Measurements from ENCODE around the gene ELF1.

ELF1 gene

DNA sequence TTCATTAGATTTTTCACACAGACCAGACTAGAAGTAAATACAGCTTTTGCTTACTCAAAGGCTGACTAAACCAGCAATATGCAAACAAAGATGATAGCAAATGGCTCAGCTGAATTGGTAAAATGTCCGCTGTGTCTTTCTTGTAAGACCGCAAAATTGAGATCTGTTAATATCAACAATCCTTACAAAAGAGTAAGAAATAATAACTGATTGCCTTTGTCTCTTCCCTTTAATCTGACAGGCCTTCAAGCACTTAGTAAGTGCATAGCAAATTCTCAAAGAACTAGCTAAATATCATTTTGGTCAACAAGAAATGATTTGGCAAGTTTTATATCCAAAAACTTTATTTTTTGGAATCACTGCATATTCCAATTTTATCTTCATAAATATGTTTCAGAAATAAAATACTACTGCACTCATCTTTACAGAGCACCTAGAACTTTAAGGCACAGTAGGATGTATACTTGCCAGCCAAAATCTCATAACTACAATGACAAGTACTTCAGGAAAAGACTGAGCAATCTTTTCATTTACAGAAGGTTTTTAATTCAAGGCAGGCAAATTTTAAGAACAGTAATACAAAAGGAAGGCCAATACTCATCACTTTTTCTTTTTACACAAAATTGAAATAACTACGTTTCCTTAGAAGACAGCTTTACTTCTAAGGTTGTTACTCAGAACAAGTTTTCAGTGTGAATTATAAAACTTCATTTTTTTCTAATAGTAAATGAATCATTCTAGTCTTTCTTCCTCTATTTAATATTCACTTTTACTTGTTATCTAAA, 1.1 kb downstream of the ELF1 start:
- TF ChIP-seq EZH2 (IDR thresholded peaks at IDR 0.05) (no peak), POLR2AphosphoS5 (IDR thresholded peaks at IDR 0.05; ENCODE audit: borderline replicate concordance, low read depth, low read length) (no peak), FOXP2 (optimal IDR thresholded peaks at IDR 0.05; ENCODE audit: control extremely low read depth, extremely low read length, insufficient read depth) (no peak)
- H3K27ac ChIP-seq, result no peak overlapping the region
- DNase-seq (ENCODE audit: low read depth, low spot score), result no peak
- H3K36me3 ChIP-seq (ENCODE audit: insufficient read depth, low read length), result no peaks in the 10 kb centered on the region
- no peak overlapping the region for H3K9ac ChIP-seq (ENCODE audit: insufficient read length)
- H3K4me3 ChIP-seq, result no peak overlapping the region
- no peaks in the 10 kb centered on the region for H3K9me3 ChIP-seq (ENCODE audit: low read depth, low read length)

DNA sequence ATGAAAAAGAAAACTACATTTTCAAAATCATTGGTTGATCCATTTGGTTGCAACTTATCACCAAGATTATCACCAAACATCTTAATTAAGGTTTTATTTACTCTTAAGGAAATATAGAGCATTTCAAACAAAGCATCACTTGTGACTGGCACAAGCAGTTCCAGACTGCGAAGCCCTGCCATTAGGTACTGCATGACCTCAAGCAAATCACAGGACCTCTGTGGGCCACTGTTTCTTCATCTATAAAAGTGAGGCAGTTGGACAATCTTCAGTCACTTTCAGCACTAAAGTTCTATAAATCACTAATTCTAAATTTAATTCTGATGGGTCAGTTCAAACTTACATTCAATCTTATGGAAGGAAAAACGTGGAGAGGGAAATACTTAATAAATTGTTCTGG, 2.0 kb downstream of the ELF1 start:
- H3K9ac ChIP-seq (ENCODE audit: insufficient read length), result no peak overlapping the region
- no peak for TF ChIP-seq EZH2 (IDR thresholded peaks at IDR 0.05)
- TF ChIP-seq FOXP2 (optimal IDR thresholded peaks at IDR 0.05; ENCODE audit: control extremely low read depth, extremely low read length, insufficient read depth), result no peak
- TF ChIP-seq POLR2AphosphoS5 (IDR thresholded peaks at IDR 0.05; ENCODE audit: borderline replicate concordance, low read depth, low read length), result no peak

DNA sequence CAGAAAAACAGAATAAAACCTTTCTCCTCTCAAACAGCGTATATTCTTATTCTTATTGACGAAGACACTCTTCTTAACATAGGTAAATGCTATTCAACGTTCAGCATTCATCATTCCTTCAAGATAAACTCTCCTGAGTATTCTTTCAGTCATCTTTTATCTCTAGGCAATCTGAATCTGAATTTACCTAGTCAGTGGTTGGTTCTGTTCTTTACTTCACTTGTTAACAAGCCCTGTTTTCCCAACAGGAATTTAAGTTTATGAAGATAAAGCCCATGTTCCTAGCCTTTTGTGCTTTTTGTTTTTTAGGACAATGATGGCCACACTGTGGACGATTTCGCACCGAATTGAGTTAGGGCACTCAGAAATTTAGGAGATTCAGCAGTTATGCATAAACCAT, 3.2 kb downstream of the ELF1 start:
- H3K36me3 ChIP-seq (ENCODE audit: insufficient read depth, low read length), result no peaks in the 10 kb centered on the region
- no peak overlapping the region for H3K27ac ChIP-seq
- no peaks in the 10 kb centered on the region for H3K9me3 ChIP-seq (ENCODE audit: low read depth, low read length)
- TF ChIP-seq FOXP2 (optimal IDR thresholded peaks at IDR 0.05; ENCODE audit: control extremely low read depth, extremely low read length, insufficient read depth) (no peak), EZH2 (IDR thresholded peaks at IDR 0.05) (no peak), POLR2AphosphoS5 (IDR thresholded peaks at IDR 0.05; ENCODE audit: borderline replicate concordance, low read depth, low read length) (no peak)
- DNase-seq (ENCODE audit: low read depth, low spot score), result no peak
- H3K4me3 ChIP-seq, result no peak overlapping the region
- H3K9ac ChIP-seq (ENCODE audit: insufficient read length), result no peak overlapping the region

More for the DNA sequence above, 2.0 kb downstream of the ELF1 start:
- H3K4me3 ChIP-seq, result no peak overlapping the region
- H3K36me3 ChIP-seq (ENCODE audit: insufficient read depth, low read length), result no peaks in the 10 kb centered on the region
- H3K9me3 ChIP-seq (ENCODE audit: low read depth, low read length), result no peaks in the 10 kb centered on the region
- H3K27ac ChIP-seq, result no peak overlapping the region
- DNase-seq (ENCODE audit: low read depth, low spot score), result no peak

DNA sequence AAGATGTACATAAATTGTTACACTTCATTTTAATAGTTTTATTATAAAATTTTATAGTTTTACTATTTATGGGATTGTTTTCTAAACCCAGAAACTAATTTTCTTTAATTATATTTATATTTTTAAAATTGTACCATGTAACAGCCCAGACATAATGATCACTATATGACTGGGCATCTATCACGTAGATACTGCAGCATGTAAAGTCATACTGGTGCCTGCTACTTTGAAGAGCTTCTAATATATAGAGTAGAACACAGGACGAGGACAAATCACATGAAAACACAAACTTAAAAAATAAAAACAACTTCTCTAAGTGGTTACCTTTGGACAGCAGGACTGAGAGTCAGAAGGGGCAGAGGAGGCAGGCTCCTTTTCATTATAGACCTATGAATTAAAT, 5.3 kb downstream of the ELF1 start:
- no peak for DNase-seq (ENCODE audit: low read depth, low spot score)
- TF ChIP-seq EZH2 (IDR thresholded peaks at IDR 0.05) (no peak), POLR2AphosphoS5 (IDR thresholded peaks at IDR 0.05; ENCODE audit: borderline replicate concordance, low read depth, low read length) (no peak), FOXP2 (optimal IDR thresholded peaks at IDR 0.05; ENCODE audit: control extremely low read depth, extremely low read length, insufficient read depth) (no peak)
- Histone ChIP-seq H3K36me3 (ENCODE audit: insufficient read depth, low read length) (no peaks in the 10 kb centered on the region), H3K27ac (no peak overlapping the region), H3K9ac (ENCODE audit: insufficient read length) (no peak overlapping the region), H3K4me3 (no peak overlapping the region), H3K9me3 (ENCODE audit: low read depth, low read length) (no peaks in the 10 kb centered on the region)

DNA sequence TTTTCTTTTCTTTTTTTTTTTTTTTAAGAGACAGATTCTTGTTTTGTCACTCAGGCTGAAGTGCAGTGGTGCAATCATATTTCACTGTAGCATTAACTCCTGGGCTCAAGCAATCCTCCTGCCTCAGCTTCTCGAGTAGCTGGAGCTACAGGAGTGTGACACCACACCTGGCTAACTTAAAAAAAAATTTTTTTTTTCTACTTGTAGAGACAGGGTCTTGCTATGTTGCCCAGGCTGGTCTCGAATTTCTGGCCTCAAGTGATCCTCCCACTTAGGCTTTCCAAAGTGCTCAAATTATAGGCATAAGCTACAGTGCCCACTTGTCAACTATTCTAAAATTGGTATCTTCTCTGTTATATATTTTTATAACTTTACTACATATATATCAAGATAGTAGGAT, 6.6 kb downstream of the ELF1 start:
- Histone ChIP-seq H3K27ac (no peak overlapping the region), H3K4me3 (no peak overlapping the region), H3K9me3 (ENCODE audit: low read depth, low read length) (no peaks in the 10 kb centered on the region), H3K36me3 (ENCODE audit: insufficient read depth, low read length) (0 out of 2 replicates have a peak, but pooled peaks cover 4% of the 10 kb centered on the region), H3K9ac (ENCODE audit: insufficient read length) (no peak overlapping the region)
- TF ChIP-seq EZH2 (IDR thresholded peaks at IDR 0.05) (no peak), POLR2AphosphoS5 (IDR thresholded peaks at IDR 0.05; ENCODE audit: borderline replicate concordance, low read depth, low read length) (no peak), FOXP2 (optimal IDR thresholded peaks at IDR 0.05; ENCODE audit: control extremely low read depth, extremely low read length, insufficient read depth) (no peak)
- DNase-seq (ENCODE audit: low read depth, low spot score), result no peak

DNA sequence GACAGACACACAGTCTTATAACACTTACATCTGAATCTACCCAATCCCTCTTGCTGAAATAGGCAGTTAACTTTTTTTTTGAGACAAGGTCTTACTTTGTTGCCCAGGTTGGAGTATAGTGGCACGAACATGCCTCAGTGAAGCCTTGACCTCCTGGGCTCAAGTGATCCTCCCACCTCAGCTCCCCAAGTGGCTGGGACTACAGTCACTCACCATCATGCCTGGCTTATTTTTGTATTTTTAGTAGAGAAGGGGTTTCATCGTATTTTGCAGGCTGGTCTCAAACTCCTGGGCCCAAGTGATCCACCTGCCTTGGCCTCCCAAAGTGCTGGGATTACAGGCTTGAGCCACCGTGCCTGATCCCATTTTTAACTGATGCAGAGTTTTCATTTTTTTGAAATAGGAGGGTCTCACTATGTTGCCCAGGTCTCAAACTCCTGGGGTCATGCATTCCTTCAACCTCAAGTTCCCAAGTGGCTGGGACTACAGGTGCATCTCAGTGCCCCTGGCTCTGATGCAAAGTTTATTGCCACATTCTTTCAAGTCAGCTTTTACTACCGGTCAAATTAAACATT, 7.6 kb downstream of the ELF1 start:
- no peak for DNase-seq (ENCODE audit: low read depth, low spot score)
- no peak overlapping the region for H3K9ac ChIP-seq (ENCODE audit: insufficient read length)
- H3K4me3 ChIP-seq, result no peak overlapping the region
- TF ChIP-seq EZH2 (IDR thresholded peaks at IDR 0.05) (no peak), POLR2AphosphoS5 (IDR thresholded peaks at IDR 0.05; ENCODE audit: borderline replicate concordance, low read depth, low read length) (no peak), FOXP2 (optimal IDR thresholded peaks at IDR 0.05; ENCODE audit: control extremely low read depth, extremely low read length, insufficient read depth) (no peak)
- H3K36me3 ChIP-seq (ENCODE audit: insufficient read depth, low read length), result 0 out of 2 replicates have a peak, but pooled peaks cover 4% of the 10 kb centered on the region
- no peak overlapping the region for H3K27ac ChIP-seq
- H3K9me3 ChIP-seq (ENCODE audit: low read depth, low read length), result no peaks in the 10 kb centered on the region

DNA sequence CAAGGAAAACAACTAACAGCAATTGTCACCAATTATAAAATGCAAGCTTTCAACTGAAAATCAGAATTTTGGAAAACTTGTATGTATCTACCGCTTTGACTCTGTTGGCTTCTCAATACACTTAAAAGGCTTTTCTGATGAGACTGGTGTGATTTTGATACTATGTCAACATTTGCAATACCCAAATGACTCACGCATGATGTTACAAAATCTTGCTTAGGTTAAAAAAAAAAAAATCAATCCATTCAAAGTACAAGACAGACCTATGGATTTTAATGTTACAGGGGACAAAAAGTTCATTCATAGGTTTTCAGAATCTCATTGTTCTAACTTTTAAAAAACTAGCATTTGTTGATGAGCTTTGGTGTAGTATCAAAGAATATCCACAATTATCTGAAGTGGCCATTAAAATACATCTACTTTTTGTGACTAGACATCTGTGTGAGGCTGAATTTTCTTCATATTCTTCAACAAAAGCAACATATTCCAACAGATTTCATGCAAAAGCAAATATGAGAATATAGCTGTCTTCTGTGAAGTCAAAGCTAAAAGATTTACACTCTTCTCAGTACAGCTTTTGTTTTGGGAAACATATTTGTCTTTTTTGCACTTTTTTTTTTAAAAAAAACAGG, 10.7 kb downstream of the ELF1 start:
- no peaks in the 10 kb centered on the region for H3K9me3 ChIP-seq (ENCODE audit: low read depth, low read length)
- H3K27ac ChIP-seq, result no peak overlapping the region
- no peak for DNase-seq (ENCODE audit: low read depth, low spot score)
- H3K9ac ChIP-seq (ENCODE audit: insufficient read length), result no peak overlapping the region
- no peak overlapping the region for H3K4me3 ChIP-seq
- H3K36me3 ChIP-seq (ENCODE audit: insufficient read depth, low read length), result 0 out of 2 replicates have a peak, but pooled peaks cover 4% of the 10 kb centered on the region
- no peak for TF ChIP-seq EZH2 (IDR thresholded peaks at IDR 0.05)
- TF ChIP-seq POLR2AphosphoS5 (IDR thresholded peaks at IDR 0.05; ENCODE audit: borderline replicate concordance, low read depth, low read length), result no peak
- no peak for TF ChIP-seq FOXP2 (optimal IDR thresholded peaks at IDR 0.05; ENCODE audit: control extremely low read depth, extremely low read length, insufficient read depth)

DNA sequence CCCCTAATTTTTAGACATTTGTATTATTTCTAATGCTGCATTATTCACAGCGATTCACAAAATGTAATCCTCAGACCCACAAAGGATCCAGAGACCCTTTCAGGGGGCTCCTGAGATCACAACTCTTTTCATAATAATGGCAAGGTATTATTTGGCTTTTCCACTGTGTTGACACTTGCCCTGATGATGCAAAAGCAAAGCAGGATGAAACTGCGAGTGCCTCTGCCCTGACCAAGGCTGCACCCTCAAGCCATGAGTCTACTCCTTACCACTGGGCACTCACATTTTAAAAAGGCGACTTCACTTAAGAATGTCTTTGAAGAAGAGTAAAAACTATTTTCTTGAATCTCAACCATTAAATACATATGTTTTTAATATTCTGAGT, 11.4 kb downstream of the ELF1 start:
- Histone ChIP-seq H3K9ac (ENCODE audit: insufficient read length) (no peak overlapping the region), H3K4me3 (no peak overlapping the region), H3K9me3 (ENCODE audit: low read depth, low read length) (no peaks in the 10 kb centered on the region), H3K36me3 (ENCODE audit: insufficient read depth, low read length) (0 out of 2 replicates have a peak, but pooled peaks cover 4% of the 10 kb centered on the region), H3K27ac (no peak overlapping the region)
- TF ChIP-seq EZH2 (IDR thresholded peaks at IDR 0.05) (no peak), FOXP2 (optimal IDR thresholded peaks at IDR 0.05; ENCODE audit: control extremely low read depth, extremely low read length, insufficient read depth) (no peak), POLR2AphosphoS5 (IDR thresholded peaks at IDR 0.05; ENCODE audit: borderline replicate concordance, low read depth, low read length) (no peak)
- DNase-seq (ENCODE audit: low read depth, low spot score), result no peak
